RWPE2 (cell line): ENCODE results near the gene ESM1.
A peak's percentile ranks its signal among the peaks of the same experiment; 100 is the strongest.

ENCODE experiments used
- ATAC-seq: fragments of 200-7000 bp; cut with Tn5 transposase; 3 replicates; pipeline ENCODE4 v1.9.1; 2021; ENCODE audit warnings: low read depth
- DNase-seq: peaks from one replicate; pipeline ENCODE4 v3.0.0-alpha.2; 2020; ENCODE audit warnings: low spot score
- H3K27ac ChIP-seq: fragments of 450-650 bp; 2 replicates; pipeline ENCODE4 v1.5.1; 2017; ENCODE audit warnings: mild to moderate bottlenecking; ENCODE audit not compliant: poor library complexity, severe bottlenecking
- H3K27me3 ChIP-seq: fragments of 250-450 bp; sonication (Bioruptor Pico); 2 replicates; pipeline ENCODE4 v1.5.1; 2021; ENCODE audit warnings: mild to moderate bottlenecking, moderate library complexity; ENCODE audit not compliant: insufficient read depth, poor library complexity, severe bottlenecking
- H3K36me3 ChIP-seq: fragments of 250-450 bp; sonication (Bioruptor Pico); 2 replicates; pipeline ENCODE4 v1.5.1; 2020; ENCODE audit warnings: low read depth, mild to moderate bottlenecking, moderate library complexity
- H3K4me1 ChIP-seq: fragments of 250-450 bp; sonication (Bioruptor Pico); 2 replicates; pipeline ENCODE4 v1.5.1; 2021; ENCODE audit warnings: mild to moderate bottlenecking, moderate library complexity; ENCODE audit not compliant: insufficient read depth, poor library complexity, severe bottlenecking
- H3K4me3 ChIP-seq: fragments of 250-450 bp; sonication (Bioruptor Pico); 2 replicates; pipeline ENCODE4 v1.5.1; 2021; ENCODE audit warnings: mild to moderate bottlenecking, moderate library complexity; ENCODE audit not compliant: severe bottlenecking
- H3K9me3 ChIP-seq: fragments of 250-450 bp; sonication (Bioruptor Pico); 2 replicates; pipeline ENCODE4 v1.5.1; 2021; ENCODE audit warnings: mild to moderate bottlenecking, moderate library complexity; ENCODE audit not compliant: severe bottlenecking
- TF ChIP-seq, protein P1 (sequence below): fragments of 450-650 bp; IDR thresholded peaks from one replicate; pipeline ENCODE4 v1.5.1; 2017; ENCODE audit warnings: mild to moderate bottlenecking, moderate library complexity; ENCODE audit not compliant: poor library complexity, severe bottlenecking

ESM1 gene

DNA sequence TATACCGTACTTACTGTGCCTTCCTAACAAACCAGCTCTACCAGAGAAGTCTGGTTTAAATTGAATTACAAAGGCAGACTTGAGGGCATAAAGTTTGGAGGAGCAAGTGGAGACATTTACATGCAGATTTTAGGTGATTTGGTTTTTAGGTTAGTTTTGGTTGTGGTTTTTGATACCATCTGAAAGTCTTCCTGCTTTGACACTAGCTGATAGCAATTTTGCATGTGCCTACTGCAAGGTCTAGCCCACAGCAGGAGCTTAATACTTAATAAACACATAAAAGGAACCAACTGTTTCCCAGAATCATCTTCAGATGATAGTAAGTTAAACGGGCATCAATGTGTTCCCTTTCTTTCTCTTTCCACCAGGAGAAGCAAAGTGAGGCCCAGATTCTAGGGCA lies 3.4 kb upstream of the ESM1 start:
- DNase-seq, result no peak

DNA sequence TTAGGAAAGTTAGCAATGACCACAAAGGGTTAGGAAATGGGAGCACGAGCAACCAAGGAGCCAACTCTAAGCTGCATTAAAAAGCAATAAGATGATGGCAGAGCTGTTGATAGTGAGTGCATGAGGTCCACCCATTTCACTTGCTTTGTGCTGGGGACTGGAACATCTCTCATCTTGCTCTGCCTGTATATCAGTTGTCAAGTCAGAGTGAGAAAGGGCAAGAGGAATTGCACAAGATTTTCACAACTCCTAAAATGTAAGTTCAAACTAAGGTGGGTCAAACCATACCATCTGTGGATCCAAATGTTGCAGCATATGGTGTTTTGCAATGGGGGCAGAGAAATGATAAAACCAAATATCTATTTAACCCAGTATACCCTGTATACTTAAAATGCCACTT lies 2.8 kb upstream of the ESM1 start:
- H3K4me3 ChIP-seq, result no peak overlapping the region

More for the DNA sequence above, 3.4 kb upstream of the ESM1 start:
- TF ChIP-seq, protein P1, sequence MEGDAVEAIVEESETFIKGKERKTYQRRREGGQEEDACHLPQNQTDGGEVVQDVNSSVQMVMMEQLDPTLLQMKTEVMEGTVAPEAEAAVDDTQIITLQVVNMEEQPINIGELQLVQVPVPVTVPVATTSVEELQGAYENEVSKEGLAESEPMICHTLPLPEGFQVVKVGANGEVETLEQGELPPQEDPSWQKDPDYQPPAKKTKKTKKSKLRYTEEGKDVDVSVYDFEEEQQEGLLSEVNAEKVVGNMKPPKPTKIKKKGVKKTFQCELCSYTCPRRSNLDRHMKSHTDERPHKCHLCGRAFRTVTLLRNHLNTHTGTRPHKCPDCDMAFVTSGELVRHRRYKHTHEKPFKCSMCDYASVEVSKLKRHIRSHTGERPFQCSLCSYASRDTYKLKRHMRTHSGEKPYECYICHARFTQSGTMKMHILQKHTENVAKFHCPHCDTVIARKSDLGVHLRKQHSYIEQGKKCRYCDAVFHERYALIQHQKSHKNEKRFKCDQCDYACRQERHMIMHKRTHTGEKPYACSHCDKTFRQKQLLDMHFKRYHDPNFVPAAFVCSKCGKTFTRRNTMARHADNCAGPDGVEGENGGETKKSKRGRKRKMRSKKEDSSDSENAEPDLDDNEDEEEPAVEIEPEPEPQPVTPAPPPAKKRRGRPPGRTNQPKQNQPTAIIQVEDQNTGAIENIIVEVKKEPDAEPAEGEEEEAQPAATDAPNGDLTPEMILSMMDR, result no peak
- Histone ChIP-seq H3K4me3 (no peak overlapping the region), H3K27me3 (no peaks in the 10 kb centered on the region), H3K27ac (no peak overlapping the region), H3K9me3 (no peaks in the 10 kb centered on the region), H3K36me3 (no peaks in the 10 kb centered on the region), H3K4me1 (peaks cover 23% of the 10 kb centered on the region)
- ATAC-seq, result no peak

DNA sequence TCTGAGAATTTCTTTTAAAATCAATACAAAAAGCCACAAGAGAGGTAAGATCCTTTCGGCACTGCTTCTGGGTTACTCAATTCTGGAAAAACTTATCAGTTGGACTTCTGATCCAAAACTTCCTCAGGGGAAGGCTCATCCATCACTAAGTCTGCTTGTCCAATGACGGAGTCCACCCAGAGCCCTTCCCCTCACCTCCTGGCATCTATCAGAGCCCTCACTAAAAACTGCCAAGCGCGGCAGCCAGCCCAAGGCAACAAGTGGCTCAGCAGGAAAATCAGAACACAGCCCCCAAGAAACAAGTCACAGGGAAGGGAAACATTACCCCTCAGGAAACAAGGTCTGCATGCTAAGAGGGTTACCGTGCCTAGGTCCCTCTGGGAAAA lies 869 bp upstream of the ESM1 start:
- no peaks in the 10 kb centered on the region for H3K27me3 ChIP-seq
- peaks cover 23% of the 10 kb centered on the region for H3K4me1 ChIP-seq
- no peak overlapping the region for H3K4me3 ChIP-seq
- ATAC-seq (no peak), DNase-seq (no peak)
- H3K9me3 ChIP-seq, result no peaks in the 10 kb centered on the region
- TF ChIP-seq, protein P1, result no peak
- peak overlapping the region; percentile 39 for H3K27ac ChIP-seq
- H3K36me3 ChIP-seq, result no peaks in the 10 kb centered on the region

More for the DNA sequence above, 2.8 kb upstream of the ESM1 start:
- H3K9me3 ChIP-seq, result no peaks in the 10 kb centered on the region
- H3K4me1 ChIP-seq, result peaks cover 23% of the 10 kb centered on the region
- no peak for DNase-seq
- H3K27ac ChIP-seq, result no peak overlapping the region
- no peaks in the 10 kb centered on the region for H3K27me3 ChIP-seq
- ATAC-seq, result no peak
- no peaks in the 10 kb centered on the region for H3K36me3 ChIP-seq
- TF ChIP-seq, protein P1, result no peak

DNA sequence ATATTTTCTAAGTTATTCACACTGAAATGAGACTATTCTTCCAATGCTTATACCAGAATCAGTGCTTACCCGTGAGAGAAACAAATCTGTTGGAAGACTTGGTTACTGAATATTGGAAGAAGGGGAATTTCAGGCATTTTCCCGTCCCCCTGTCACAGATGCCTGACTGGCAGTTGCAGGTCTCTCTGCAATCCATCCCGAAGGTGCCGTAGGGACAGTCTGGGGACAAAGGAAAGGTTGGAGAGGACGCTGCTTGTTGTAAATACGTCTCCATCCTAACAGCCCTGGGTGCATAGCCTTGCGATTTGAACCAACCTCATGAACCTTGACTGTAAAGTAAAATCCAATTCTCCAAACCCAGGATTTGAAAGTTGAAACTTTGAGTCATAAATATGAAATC lies 3.5 kb downstream of the ESM1 start:
- Histone ChIP-seq H3K27me3 (no peaks in the 10 kb centered on the region), H3K27ac (no peak overlapping the region), H3K36me3 (no peaks in the 10 kb centered on the region), H3K9me3 (no peaks in the 10 kb centered on the region), H3K4me1 (peaks cover 10% of the 10 kb centered on the region), H3K4me3 (no peak overlapping the region)
- DNase-seq (no peak), ATAC-seq (no peak)
- TF ChIP-seq, protein P1, result no peak

DNA sequence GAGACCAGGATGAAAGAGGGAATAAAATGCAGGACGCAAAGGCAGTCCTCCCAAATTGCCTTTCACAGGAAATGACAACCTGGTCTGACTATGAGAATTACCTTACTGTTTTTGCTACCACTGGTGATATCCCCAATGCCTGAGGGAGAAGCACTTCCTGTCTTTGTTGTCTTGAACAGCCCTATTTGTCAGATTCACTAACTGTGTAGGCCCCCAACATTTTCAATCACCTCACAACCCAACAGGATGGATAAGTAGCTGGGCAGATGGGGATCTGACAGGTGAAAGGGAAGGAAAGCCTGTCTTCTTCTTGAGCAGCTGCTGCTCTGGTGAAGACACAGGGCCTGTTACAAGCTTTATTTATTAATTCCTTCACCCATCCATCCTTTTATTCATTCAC lies 9.7 kb downstream of the ESM1 start:
- DNase-seq (no peak), ATAC-seq (no peak)
- Histone ChIP-seq H3K4me3 (no peak overlapping the region), H3K27ac (no peak overlapping the region), H3K36me3 (no peaks in the 10 kb centered on the region), H3K27me3 (no peaks in the 10 kb centered on the region), H3K4me1 (no peaks in the 10 kb centered on the region), H3K9me3 (no peaks in the 10 kb centered on the region)
- TF ChIP-seq, protein P1, result no peak
